GM18951 (cell line): ENCODE results near the gene ACADSB.

Source experiments
- POLR2A ChIP-seq: IDR thresholded peaks from 4 replicates; pipeline ENCODE4 v1.6.1; 2011; ENCODE audit warnings: mild to moderate bottlenecking; ENCODE audit not compliant: insufficient read length, insufficient read depth; ENCODE audit errors: extremely low read depth
- in situ Hi-C: fragments of 300-500 bp; cut with MboI; formaldehyde crosslinking; loops from one replicate; pipeline ENCODE4 v1.12.0; 2022; ENCODE audit warnings: low sequenced_read_pairs, mixed read lengths, inconsistent platforms; ENCODE audit not compliant: unreplicated experiment

Gene ACADSB

GRCh38 chr10:123069246-123069986 lies 60.6 kb downstream of the ACADSB start:
- in situ Hi-C loops: no loop called here
- TF ChIP-seq POLR2A: no peak

- in situ Hi-C loops: no loop called here
- no peak for TF ChIP-seq POLR2A
Measured at GRCh38 chr10:123073187-123073586, 64.4 kb downstream of the ACADSB start.

GRCh38 chr10:123074215-123074614 lies 65.4 kb downstream of the ACADSB start:
- in situ Hi-C loops: no loop called here
- no peak for TF ChIP-seq POLR2A

GRCh38 chr10:123081896-123082295 lies 73.1 kb downstream of the ACADSB start:
- no peak for TF ChIP-seq POLR2A
- in situ Hi-C loops: no loop called here

- no peak for TF ChIP-seq POLR2A
- in situ Hi-C loops: no loop called here
Measured at GRCh38 chr10:123083811-123084210, 75.0 kb downstream of the ACADSB start.

GRCh38 chr10:123086281-123086680 lies 77.5 kb downstream of the ACADSB start:
- no peak for TF ChIP-seq POLR2A
- in situ Hi-C loops: no loop called here

GRCh38 chr10:123087348-123087747 lies 78.5 kb downstream of the ACADSB start:
- TF ChIP-seq POLR2A: no peak
- in situ Hi-C loops: no loop called here

GRCh38 chr10:123087786-123088185 lies 79.0 kb downstream of the ACADSB start:
- no peak for TF ChIP-seq POLR2A
- in situ Hi-C loops: no loop called here

GRCh38 chr10:123092635-123093414 lies 84.0 kb downstream of the ACADSB start:
- in situ Hi-C loops: no loop called here
- no peak for TF ChIP-seq POLR2A

- in situ Hi-C loops: no loop called here
- TF ChIP-seq POLR2A: no peak
Measured at GRCh38 chr10:123093489-123093888, 84.7 kb downstream of the ACADSB start.

GRCh38 chr10:123096452-123096851 lies 87.6 kb downstream of the ACADSB start:
- TF ChIP-seq POLR2A: no peak
- in situ Hi-C loops: no loop called here

- in situ Hi-C loops: no loop called here
Measured at GRCh38 chr10:123097039-123097438, 88.2 kb downstream of the ACADSB start.

GRCh38 chr10:123100030-123100762 lies 91.4 kb downstream of the ACADSB start:
- in situ Hi-C loops: loop anchor here (25.0 kb wide), 1 partner anchor 862 kb away; no protein-coding TSS in a partner anchor
- no peak for TF ChIP-seq POLR2A

More at GRCh38 chr10:123097039-123097438, 88.2 kb downstream of the ACADSB start:
- TF ChIP-seq POLR2A: no peak

- in situ Hi-C loops: loop anchor here (25.0 kb wide), 1 partner anchor 860 kb away; no protein-coding TSS in a partner anchor
- no peak for TF ChIP-seq POLR2A
Measured at GRCh38 chr10:123101872-123102271, 93.1 kb downstream of the ACADSB start.

- TF ChIP-seq POLR2A: no peak
- in situ Hi-C loops: loop anchor here (25.0 kb wide), 1 partner anchor 860 kb away; no protein-coding TSS in a partner anchor
Measured at GRCh38 chr10:123102673-123103072, 93.9 kb downstream of the ACADSB start.
